ENCODE results near the gene RAD51B.

Gene RAD51B

GRCh38 chr14:67819563-67820421 lies at the start of gene RAD51B:
TSS of gene RAD51B (plus strand) at chr14:67819779.
- H3K36me3 ChIP-seq (ENCODE audit: control insufficient read depth, insufficient read depth, low read length): no peaks in the 10 kb centered on the region
- H3K4me3 ChIP-seq (replicated peaks; ENCODE audit: low read depth, low read length): peak within 1 kb of the TSS; percentile 83
- no peaks in the 10 kb centered on the region for H3K27me3 ChIP-seq (replicated peaks; ENCODE audit: control insufficient read depth, insufficient read depth, low read length)
- DNase-seq (ENCODE audit: extremely low read depth, insufficient read length): peak; percentile 86
- TF ChIP-seq CTCF (IDR thresholded peaks at IDR 0.05; ENCODE audit: insufficient read depth, low read length, poor library complexity, severe bottlenecking): no peak

- no peak for TF ChIP-seq CTCF (IDR thresholded peaks at IDR 0.05; ENCODE audit: insufficient read depth, low read length, poor library complexity, severe bottlenecking)
- no peak overlapping the region for H3K4me3 ChIP-seq (replicated peaks; ENCODE audit: low read depth, low read length)
- DNase-seq (ENCODE audit: extremely low read depth, insufficient read length): no peak
- no peaks in the 10 kb centered on the region for H3K27me3 ChIP-seq (replicated peaks; ENCODE audit: control insufficient read depth, insufficient read depth, low read length)
- H3K36me3 ChIP-seq (ENCODE audit: control insufficient read depth, insufficient read depth, low read length): peaks cover 24% of the 10 kb centered on the region
Measured at GRCh38 chr14:67773844-67774377, 45.7 kb upstream of the RAD51B start.

- Histone ChIP-seq H3K27me3 (replicated peaks; ENCODE audit: control insufficient read depth, insufficient read depth, low read length) (no peaks in the 10 kb centered on the region), H3K36me3 (ENCODE audit: control insufficient read depth, insufficient read depth, low read length) (peaks cover 27% of the 10 kb centered on the region), H3K4me3 (replicated peaks; ENCODE audit: low read depth, low read length) (no peak overlapping the region)
- no peak for DNase-seq (ENCODE audit: extremely low read depth, insufficient read length)
- TF ChIP-seq CTCF (IDR thresholded peaks at IDR 0.05; ENCODE audit: insufficient read depth, low read length, poor library complexity, severe bottlenecking): no peak
Measured at GRCh38 chr14:67776653-67777322, 42.8 kb upstream of the RAD51B start.

GRCh38 chr14:67778792-67779191 lies 40.8 kb upstream of the RAD51B start:
- DNase-seq (ENCODE audit: extremely low read depth, insufficient read length): no peak
- peaks cover 34% of the 10 kb centered on the region for H3K36me3 ChIP-seq (ENCODE audit: control insufficient read depth, insufficient read depth, low read length)
- H3K4me3 ChIP-seq (replicated peaks; ENCODE audit: low read depth, low read length): no peak overlapping the region
- no peak for TF ChIP-seq CTCF (IDR thresholded peaks at IDR 0.05; ENCODE audit: insufficient read depth, low read length, poor library complexity, severe bottlenecking)
- H3K27me3 ChIP-seq (replicated peaks; ENCODE audit: control insufficient read depth, insufficient read depth, low read length): no peaks in the 10 kb centered on the region

- Histone ChIP-seq H3K4me3 (replicated peaks; ENCODE audit: low read depth, low read length) (no peak overlapping the region), H3K27me3 (replicated peaks; ENCODE audit: control insufficient read depth, insufficient read depth, low read length) (no peaks in the 10 kb centered on the region), H3K36me3 (ENCODE audit: control insufficient read depth, insufficient read depth, low read length) (peaks cover 35% of the 10 kb centered on the region)
- no peak for TF ChIP-seq CTCF (IDR thresholded peaks at IDR 0.05; ENCODE audit: insufficient read depth, low read length, poor library complexity, severe bottlenecking)
- DNase-seq (ENCODE audit: extremely low read depth, insufficient read length): no peak
Measured at GRCh38 chr14:67782090-67782489, 37.5 kb upstream of the RAD51B start.
